ENCODE measurements around the gene TMEM171. TPM values are rescaled to one million over a fixed set of nuclear protein-coding genes. Genes with fewer than 3 reads are reported as not detected.

TMEM171 gene
- total RNA-seq, 1 donor from 2014 or later, result not detected

DNA sequence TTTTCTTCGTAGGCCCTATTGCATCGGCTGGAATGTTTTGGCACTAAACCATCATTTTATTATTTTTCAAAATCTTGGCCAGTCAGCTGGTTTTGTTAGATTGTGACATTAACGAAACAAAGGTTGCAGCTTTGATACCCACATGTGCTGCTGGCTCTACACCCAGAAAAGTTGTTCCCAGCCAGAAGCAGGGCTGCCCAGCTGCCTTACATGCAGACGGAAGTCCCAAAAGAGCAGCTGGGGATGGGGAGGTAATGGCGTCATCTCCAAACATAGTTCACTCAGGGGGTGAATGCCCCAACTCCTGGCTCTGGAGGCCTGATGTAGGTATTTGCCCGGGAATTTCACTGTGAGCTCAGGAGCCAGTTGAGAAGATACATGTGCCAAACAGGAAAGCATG is 23.3 kb downstream of the TMEM171 start:
- ATAC-seq (no peak), DNase-seq (ENCODE audit: missing footprints) (no peak)
- intact Hi-C loops (cut with DNase I), result no loop called here

GRCh38 chr5:73149540-73149939 is 29.2 kb downstream of the TMEM171 start:
- no peak for ATAC-seq
- intact Hi-C loops (cut with DNase I), result no loop called here
- DNase-seq (ENCODE audit: missing footprints), result no peak

GRCh38 chr5:73150876-73151275 is 30.5 kb downstream of the TMEM171 start:
- DNase-seq (ENCODE audit: missing footprints), result no peak
- no peak for ATAC-seq
- intact Hi-C loops (cut with DNase I), result no loop called here

GRCh38 chr5:73151766-73152410 is 31.5 kb downstream of the TMEM171 start:
- no peak for DNase-seq (ENCODE audit: missing footprints)

GRCh38 chr5:73152411-73153388 is 32.3 kb downstream of the TMEM171 start:
- DNase-seq (ENCODE audit: missing footprints), result no peak
- intact Hi-C loops (cut with DNase I), result no loop called here
- ATAC-seq, result no peak

More at GRCh38 chr5:73151766-73152410, 31.5 kb downstream of the TMEM171 start:
- intact Hi-C loops (cut with DNase I), result no loop called here
- no peak for ATAC-seq

DNA sequence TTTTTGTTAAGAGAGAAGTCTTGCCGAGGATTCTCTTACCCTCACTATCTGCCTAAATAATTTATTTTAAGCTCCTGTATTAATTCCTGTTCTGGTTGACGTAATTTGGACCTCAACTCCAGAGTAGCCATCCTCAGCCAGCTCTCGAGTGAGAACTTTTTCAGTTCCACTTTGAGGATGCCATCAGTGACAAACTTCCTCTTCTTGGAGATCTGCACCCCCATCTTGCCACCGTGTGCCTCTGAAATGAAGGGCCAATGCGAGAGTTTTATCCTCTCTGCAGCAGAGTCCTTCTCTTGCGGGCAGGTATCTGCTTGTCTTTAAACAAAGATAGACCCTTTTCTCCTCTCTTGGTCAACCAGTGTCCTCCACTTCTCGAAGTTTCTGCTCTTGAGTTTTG is 33.1 kb downstream of the TMEM171 start:
- ATAC-seq (no peak), DNase-seq (ENCODE audit: missing footprints) (no peak)
- intact Hi-C loops (cut with DNase I), result no loop called here

DNA sequence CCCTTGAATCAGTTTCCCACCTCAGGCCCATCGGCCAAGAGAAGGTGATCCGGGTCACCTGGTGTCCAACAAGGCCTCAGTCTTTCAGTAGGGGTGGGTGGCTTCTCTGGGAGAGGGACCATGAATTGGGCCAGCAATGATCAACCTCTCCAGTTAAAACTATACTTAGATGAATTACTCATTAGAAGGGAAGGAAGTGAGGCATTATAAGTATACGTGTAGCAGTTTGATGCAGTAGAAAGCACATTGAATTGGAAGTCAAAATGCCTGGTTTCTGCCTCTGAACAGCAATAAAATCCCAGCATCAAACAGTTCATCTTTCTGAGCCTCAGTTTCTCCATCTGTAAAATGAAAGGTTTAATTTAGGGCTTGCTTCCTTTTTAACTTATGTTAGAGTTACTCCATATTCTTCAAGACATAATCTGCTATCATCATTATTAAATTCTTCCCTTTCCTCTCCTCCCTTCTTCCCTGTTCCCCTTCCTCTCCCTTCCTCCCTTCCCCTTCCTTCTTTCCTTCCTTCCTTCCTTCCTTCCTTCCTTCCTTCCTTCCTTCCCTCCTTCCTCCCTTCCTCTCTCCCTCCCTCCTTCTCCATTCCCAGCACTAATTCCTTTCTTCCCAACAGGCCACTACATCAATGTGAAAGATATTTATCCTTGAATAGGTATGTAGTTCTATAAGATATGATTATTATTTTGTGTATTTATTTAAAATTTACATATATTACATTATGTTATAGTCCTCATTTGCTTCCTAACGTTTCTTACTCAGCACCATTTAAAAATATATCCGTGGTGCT is 34.0 kb downstream of the TMEM171 start:
- no peak for DNase-seq (ENCODE audit: missing footprints)
- ATAC-seq, result no peak
- intact Hi-C loops (cut with DNase I), result no loop called here

GRCh38 chr5:73155271-73156222 is 35.2 kb downstream of the TMEM171 start:
- intact Hi-C loops (cut with DNase I), result no loop called here
- no peak for ATAC-seq

DNA sequence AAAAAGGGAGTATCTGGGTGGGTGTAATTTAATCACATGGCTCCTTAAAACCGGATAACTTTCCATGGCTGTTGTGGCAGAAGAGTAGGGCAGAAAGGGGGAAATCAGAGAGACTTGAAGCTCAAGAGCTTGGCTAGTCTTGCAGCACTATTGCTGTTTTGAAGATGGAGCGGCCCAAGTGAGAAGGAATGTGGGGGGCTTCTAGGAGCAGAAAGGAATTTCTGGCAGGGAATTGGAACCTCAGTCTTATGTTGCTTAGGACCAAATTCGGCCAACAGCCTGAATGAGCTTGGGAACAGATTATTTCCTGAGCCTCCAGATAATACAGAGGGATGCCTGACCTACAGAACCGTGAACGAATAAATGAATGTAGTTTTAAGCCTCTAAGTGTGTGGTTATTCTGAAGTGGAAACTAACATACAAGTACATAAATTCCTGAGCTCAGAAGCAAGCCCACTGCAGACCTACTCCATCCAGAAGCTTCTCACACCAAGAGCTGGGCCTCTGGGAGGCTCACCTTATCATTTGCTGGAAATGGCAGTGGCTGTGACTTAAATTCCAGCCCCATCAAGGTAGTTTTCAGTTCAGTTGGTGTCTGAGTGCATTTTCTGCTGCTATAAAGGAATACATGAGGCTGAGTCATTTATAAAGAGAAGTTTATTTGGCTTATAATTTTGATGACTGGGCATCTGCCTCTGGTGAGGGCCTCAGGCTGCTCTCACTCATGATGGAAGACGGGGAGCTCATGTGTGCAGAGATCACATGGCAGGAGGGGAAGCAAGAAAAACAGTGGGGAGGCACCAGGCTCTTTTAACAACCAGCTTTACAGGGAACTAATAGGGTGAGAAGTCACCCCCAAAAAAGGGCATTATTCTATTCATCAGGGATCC is 37.3 kb downstream of the TMEM171 start:
- intact Hi-C loops (cut with DNase I), result no loop called here
- DNase-seq (ENCODE audit: missing footprints), result no peak
- ATAC-seq, result no peak

More at GRCh38 chr5:73155271-73156222, 35.2 kb downstream of the TMEM171 start:
- DNase-seq (ENCODE audit: missing footprints), result no peak

- intact Hi-C loops (cut with DNase I), result no loop called here
- ATAC-seq, result no peak
- no peak for DNase-seq (ENCODE audit: missing footprints)
These were observed 37.9 kb downstream of the TMEM171 start for GRCh38 chr5:73158313-73158712.

DNA sequence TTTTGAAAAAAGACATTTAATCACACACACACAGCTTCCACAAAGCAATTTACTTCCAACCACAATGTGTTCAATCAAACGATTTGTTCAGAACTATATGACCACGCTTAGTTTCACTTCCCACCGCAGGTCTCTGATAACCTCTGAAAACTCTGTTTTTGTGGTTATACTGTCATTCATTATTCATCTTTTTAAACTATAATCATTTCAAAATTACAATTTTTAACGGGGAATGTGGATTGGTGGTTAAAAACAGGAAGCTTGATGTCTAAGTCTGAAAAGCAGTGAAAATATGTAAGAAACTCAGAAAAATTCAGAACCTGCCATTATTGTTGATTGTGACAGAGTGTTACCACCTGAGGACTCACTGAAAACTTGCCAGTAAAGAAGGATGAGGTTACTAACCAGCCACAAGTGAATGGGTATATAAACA is 39.9 kb downstream of the TMEM171 start:
- DNase-seq (ENCODE audit: missing footprints) (no peak), ATAC-seq (no peak)
- intact Hi-C loops (cut with DNase I), result no loop called here

DNA sequence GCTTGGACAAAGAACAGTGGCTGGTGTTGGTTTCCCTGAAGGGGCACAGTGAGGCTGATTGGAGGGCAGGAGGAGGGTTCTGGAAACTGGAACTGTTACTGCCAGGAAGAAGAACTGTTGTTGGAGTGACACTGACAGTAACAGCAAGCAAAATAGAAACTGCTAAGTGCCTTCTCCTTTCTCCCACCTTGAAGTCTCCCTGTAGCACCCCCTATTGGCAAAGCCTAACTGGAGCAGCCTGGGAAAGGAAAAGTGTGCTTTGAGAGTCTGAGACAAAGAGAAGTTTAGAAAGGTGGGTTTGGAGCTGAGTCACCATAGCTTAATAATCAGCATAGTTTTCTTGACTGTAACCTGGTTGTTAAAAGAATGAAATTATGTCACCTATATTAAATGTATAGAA is 50.1 kb downstream of the TMEM171 start:
- DNase-seq (ENCODE audit: missing footprints), result no peak
- intact Hi-C loops (cut with DNase I), result no loop called here
- ATAC-seq, result no peak

DNA sequence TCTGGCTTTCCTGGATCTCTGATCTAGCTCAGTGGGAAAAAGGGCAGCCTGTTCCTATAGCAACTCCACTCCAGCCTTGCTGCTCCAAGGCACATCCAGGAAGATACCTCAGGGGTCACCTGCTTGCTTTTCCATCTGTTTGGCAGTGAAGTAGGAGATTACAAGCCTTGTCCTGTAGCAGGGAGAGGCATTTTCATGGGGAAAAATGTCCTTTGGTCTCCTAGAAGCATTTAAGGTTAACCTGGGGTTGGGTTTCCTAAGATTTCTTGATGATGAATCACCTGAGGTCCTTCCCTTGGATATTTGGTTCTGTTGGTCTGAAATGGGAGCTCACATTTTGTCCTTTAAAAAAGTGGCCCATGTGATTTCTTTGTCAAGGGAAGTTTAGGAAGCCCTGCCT is 51.1 kb downstream of the TMEM171 start:
- ATAC-seq (no peak), DNase-seq (ENCODE audit: missing footprints) (no peak)
- intact Hi-C loops (cut with DNase I), result no loop called here

DNA sequence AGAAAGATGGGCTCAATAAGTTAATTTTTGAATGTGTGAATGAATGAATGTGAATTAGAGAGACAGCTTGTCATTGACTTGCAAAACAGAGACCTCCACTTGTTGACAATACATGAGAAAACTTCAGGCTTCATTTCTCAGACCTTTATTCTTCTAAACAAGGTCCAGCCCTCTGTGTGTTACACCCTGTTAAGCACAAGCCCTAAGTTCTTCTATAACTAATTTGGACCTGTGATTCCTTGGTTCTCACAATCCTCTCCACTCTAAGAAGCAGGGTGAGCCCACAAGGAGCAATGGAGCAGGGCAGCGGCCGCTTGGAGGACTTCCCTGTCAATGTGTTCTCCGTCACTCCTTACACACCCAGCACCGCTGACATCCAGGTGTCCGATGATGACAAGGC is 52.6 kb downstream of the TMEM171 start, which contains the start of gene TMEM174:
Gene TMEM174, plus strand, starts transcription at position 243 of the 400 bp plus-strand sequence. Its CDS starts 51 bp downstream, at position 294.
- intact Hi-C loops (cut with DNase I), result no loop called here
- ATAC-seq, result no peak

DNA sequence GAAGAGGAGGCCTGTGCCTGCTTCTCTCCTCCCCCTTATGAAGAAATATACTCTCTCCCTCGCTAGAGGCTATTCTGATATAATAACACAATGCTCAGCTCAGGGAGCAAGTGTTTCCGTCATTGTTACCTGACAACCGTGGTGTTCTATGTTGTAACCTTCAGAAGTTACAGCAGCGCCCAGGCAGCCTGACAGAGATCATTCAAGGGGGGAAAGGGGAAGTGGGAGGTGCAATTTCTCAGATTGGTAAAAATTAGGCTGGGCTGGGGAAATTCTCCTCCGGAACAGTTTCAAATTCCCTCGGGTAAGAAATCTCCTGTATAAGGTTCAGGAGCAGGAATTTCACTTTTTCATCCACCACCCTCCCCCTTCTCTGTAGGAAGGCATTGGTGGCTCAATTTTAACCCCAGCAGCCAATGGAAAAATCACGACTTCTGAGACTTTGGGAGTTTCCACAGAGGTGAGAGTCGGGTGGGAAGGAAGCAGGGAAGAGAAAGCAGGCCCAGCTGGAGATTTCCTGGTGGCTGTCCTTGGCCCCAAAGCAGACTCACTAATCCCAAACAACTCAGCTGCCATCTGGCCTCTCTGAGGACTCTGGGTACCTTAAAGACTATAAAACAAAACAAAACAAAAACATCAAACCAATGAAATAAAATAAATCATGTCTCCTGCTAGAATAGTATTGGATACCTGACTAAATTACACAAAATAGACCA is 53.9 kb downstream of the TMEM171 start:
- DNase-seq (ENCODE audit: missing footprints), result no peak
- intact Hi-C loops (cut with DNase I), result no loop called here
- no peak for ATAC-seq

More for the DNA sequence above, 52.6 kb downstream of the TMEM171 start, which contains the start of gene TMEM174:
- DNase-seq (ENCODE audit: missing footprints), result no peak

- DNase-seq (ENCODE audit: missing footprints) (no peak), ATAC-seq (no peak)
- intact Hi-C loops (cut with DNase I), result no loop called here
These were observed 55.9 kb downstream of the TMEM171 start for GRCh38 chr5:73176250-73176649.

Measured in Right ventricle myocardium inferior (tissue), 1 donor.